Natural killer cell (primary cell): ENCODE data around the gene PNMA8B. TPM values are rescaled to one million over a fixed set of nuclear protein-coding genes. Genes with fewer than 3 reads are reported as not detected.

Source experiments
- ATAC-seq, 3 donors: fragments of 150-1000 bp in 2 of 3; fragments of 200-7000 bp in 1 of 3; cut with Tn5 transposase; 1 replicate in 1 of 3; 2 replicates in 2 of 3; pipeline ENCODE4 v1.10.0; 2021; ENCODE audit warnings: mild to moderate bottlenecking in 2 of 3, moderate library complexity in 2 of 3
- DNase-seq, 2 donors: peaks; one replicate each; pipeline versions ENCODE4 v3.0.0 to v3.0.0-alpha.2; 2013 to 2021; ENCODE audit warnings: mixed read lengths in 1 of 2
- H3K27ac ChIP-seq: one replicate; pipeline ENCODE4 v1.5.1; 2013; ENCODE audit warnings: mild to moderate bottlenecking, low read length
- H3K27me3 ChIP-seq: one replicate; pipeline ENCODE4 v1.6.1; 2013; ENCODE audit warnings: low read length; ENCODE audit not compliant: control insufficient read depth, insufficient read depth
- H3K36me3 ChIP-seq: one replicate; pipeline ENCODE4 v1.6.1; 2013; ENCODE audit warnings: low read length; ENCODE audit not compliant: control insufficient read depth, insufficient read depth
- H3K4me1 ChIP-seq: one replicate; pipeline ENCODE4 v1.6.1; 2013; ENCODE audit warnings: low read length; ENCODE audit not compliant: control insufficient read depth, insufficient read depth
- H3K4me3 ChIP-seq: one replicate; pipeline ENCODE4 v1.5.1; 2013; ENCODE audit warnings: low read length
- H3K9me3 ChIP-seq: one replicate; pipeline ENCODE4 v1.6.1; 2013; ENCODE audit warnings: low read length; ENCODE audit not compliant: control insufficient read depth, insufficient read depth
- H3K27ac Mint-ChIP-seq, 2 donors: one replicate each; pipeline ENCODE4 v1.8.0; 2022; ENCODE audit warnings: mild to moderate bottlenecking in 2 of 2, mixed read lengths in 2 of 2, moderate library complexity in 1 of 2
- H3K27me3 Mint-ChIP-seq, 2 donors: one replicate each; pipeline ENCODE4 v1.8.0; 2022; ENCODE audit warnings: low read depth in 2 of 2, mixed read lengths in 2 of 2
- H3K36me3 Mint-ChIP-seq: one replicate; pipeline ENCODE4 v1.8.0; 2022; ENCODE audit warnings: mixed read lengths
- H3K4me1 Mint-ChIP-seq, 2 donors: one replicate each; pipeline ENCODE4 v1.8.0; 2022; ENCODE audit warnings: mixed read lengths in 2 of 2
- H3K4me3 Mint-ChIP-seq: one replicate; pipeline ENCODE4 v1.8.0; 2022; ENCODE audit warnings: mild to moderate bottlenecking, moderate library complexity, mixed read lengths
- H3K9me3 Mint-ChIP-seq, 2 donors: one replicate each; pipeline ENCODE4 v1.8.0; 2022; ENCODE audit warnings: mixed read lengths in 2 of 2
- WGBS: methylation state at CpG from one replicate; pipeline ENCODE4 v1.1.7; 2013; ENCODE audit warnings: missing lambda C conversion rate; ENCODE audit not compliant: insufficient coverage; 5-methylcytosine and 5-hydroxymethylcytosine counted together
- intact Hi-C: fragments of 100-400 bp; cut with micrococcal nuclease; formaldehyde crosslinking; loops from one replicate; pipeline ENCODE4 v1.14.2; 2022
- total RNA-seq, 4 donors: library from RNA; stranded (reverse); fragments of 120-200 nt in 1 of 4; gene quantifications; one replicate each; pipeline versions ENCODE4 v1.2.3 to v1.2.4, GENCODE V29; 2013 to 2022
- TF ChIP-seq, protein P1 (sequence below): fragments of 200-600 bp; IDR thresholded peaks from one replicate; pipeline ENCODE4 v1.8.0; 2022; ENCODE audit warnings: antibody characterized with exemption

PNMA8B gene
- total RNA-seq, 3 donors from 2014 or later (not counting 1 experiment from before 2014, with no cell fraction given) = 0.08 to 0.09 TPM; not detected in 1

DNA sequence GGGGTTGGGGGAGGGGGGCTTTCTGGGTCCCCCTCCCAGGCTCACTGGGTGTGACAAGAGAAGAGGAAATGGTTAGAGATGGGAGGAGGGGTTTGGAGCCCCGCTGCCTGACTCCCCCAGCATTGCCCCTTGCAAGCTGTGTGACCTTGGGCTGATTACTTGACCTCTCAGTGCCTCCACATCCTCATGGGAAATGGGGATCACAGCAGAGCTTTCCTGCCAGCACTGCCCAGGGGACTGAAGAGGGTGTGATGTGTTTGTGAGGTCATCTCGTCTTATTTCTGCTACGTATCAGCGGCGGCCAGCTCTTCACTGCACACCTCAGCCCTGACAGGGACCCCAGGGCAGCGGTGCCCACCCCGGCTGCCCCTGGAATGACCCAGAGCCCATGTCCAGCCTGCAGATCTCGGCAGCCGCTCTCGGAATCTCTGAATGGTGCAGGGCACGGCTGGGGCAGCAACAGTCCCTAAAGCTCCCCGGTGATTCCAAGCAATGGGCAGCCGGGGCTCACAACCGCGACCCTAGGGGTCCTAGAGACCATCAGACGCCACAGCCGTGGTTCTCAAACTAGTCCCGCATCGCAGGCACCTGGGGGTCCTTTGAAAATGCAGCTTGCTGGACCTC lies 8.4 kb downstream of the PNMA8B start:
- H3K9me3 Mint-ChIP-seq = no peaks in the 10 kb centered on the region
- H3K36me3 Mint-ChIP-seq = no peaks in the 10 kb centered on the region
- H3K4me3 ChIP-seq = no peak overlapping the region
- H3K27me3 ChIP-seq = peaks cover 43% of the 10 kb centered on the region
- intact Hi-C loops = loop anchor here (1.0 kb wide), 4 partner anchors 92 to 458 kb away; no protein-coding TSS in a partner anchor
- no peaks in the 10 kb centered on the region for H3K36me3 ChIP-seq
- no peak overlapping the region for H3K27ac ChIP-seq
- no peak for ATAC-seq
- no peaks in the 10 kb centered on the region for H3K9me3 ChIP-seq
- WGBS = 19% methylated on average over 19 of the region's 19 CpGs
- TF ChIP-seq, protein P1, sequence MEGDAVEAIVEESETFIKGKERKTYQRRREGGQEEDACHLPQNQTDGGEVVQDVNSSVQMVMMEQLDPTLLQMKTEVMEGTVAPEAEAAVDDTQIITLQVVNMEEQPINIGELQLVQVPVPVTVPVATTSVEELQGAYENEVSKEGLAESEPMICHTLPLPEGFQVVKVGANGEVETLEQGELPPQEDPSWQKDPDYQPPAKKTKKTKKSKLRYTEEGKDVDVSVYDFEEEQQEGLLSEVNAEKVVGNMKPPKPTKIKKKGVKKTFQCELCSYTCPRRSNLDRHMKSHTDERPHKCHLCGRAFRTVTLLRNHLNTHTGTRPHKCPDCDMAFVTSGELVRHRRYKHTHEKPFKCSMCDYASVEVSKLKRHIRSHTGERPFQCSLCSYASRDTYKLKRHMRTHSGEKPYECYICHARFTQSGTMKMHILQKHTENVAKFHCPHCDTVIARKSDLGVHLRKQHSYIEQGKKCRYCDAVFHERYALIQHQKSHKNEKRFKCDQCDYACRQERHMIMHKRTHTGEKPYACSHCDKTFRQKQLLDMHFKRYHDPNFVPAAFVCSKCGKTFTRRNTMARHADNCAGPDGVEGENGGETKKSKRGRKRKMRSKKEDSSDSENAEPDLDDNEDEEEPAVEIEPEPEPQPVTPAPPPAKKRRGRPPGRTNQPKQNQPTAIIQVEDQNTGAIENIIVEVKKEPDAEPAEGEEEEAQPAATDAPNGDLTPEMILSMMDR = no peak
- no peak for DNase-seq
- no peak overlapping the region for H3K27ac Mint-ChIP-seq
- peaks cover 19% of the 10 kb centered on the region for H3K4me1 ChIP-seq
- H3K27me3 Mint-ChIP-seq = peaks cover 61 to 67% of the 10 kb centered on the region in 2 donors
- H3K4me1 Mint-ChIP-seq = peaks cover 0 to 9% of the 10 kb centered on the region in 2 donors
- H3K4me3 Mint-ChIP-seq = no peak overlapping the region

DNA sequence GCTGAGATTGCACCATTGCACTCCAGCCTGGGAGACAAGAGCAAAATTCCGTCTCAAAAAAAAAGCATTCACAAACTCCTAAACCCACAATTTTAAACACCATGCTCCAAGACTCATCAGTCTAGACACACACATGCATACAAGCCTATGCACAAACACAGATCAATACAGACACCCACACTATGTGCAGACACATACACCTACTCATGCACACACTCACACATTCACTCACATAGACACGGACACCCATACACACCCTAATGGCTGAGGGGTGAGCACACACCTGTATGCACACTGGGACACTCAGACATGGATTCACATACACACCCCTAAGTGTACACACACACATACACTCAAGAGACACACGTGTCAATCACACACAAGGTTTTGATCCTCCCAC lies 9.3 kb downstream of the PNMA8B start:
- H3K36me3 ChIP-seq = no peaks in the 10 kb centered on the region

DNA sequence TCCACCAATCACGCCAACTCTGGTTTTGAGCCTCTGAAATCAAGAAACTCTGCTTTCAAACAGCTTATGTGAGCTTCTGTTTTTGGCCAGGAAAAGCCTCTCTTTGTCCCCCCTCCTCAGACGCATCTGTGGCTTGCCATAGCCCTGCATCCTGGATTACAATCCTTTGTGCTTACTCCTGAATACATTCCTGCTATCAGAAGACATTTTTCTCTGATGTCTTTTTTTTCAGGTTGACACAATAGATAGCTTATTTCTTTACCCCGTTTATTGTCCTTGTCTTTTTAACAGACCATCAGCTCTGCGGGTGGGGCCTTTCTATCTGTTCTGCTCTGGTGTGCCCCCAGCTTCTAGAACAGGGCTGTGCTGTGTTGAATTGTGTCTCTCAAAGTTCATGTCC lies 11.0 kb downstream of the PNMA8B start:
- ATAC-seq (no peak), DNase-seq (no peak)
- WGBS = 67% methylated on average over 4 of the region's 4 CpGs
- Histone ChIP-seq H3K9me3 (no peaks in the 10 kb centered on the region), H3K4me1 (peaks cover 13% of the 10 kb centered on the region), H3K27me3 (peaks cover 25% of the 10 kb centered on the region), H3K27ac (no peak overlapping the region), H3K4me3 (no peak overlapping the region), H3K36me3 (no peaks in the 10 kb centered on the region)
- Mint-ChIP-seq H3K27ac (no peak overlapping the region), H3K27me3 (peaks cover 42 to 64% of the 10 kb centered on the region in 2 donors), H3K4me1 (peaks cover 0 to 9% of the 10 kb centered on the region in 2 donors), H3K4me3 (no peak overlapping the region), H3K36me3 (no peaks in the 10 kb centered on the region), H3K9me3 (no peaks in the 10 kb centered on the region)
- intact Hi-C loops = no loop called here
- TF ChIP-seq, protein P1 = no peak

More for the DNA sequence above, 9.3 kb downstream of the PNMA8B start:
- Mint-ChIP-seq H3K9me3 (no peaks in the 10 kb centered on the region), H3K36me3 (no peaks in the 10 kb centered on the region), H3K4me3 (no peak overlapping the region), H3K27ac (no peak overlapping the region), H3K27me3 (peaks cover 54 to 70% of the 10 kb centered on the region in 2 donors), H3K4me1 (peaks cover 0 to 9% of the 10 kb centered on the region in 2 donors)
- intact Hi-C loops = no loop called here
- DNase-seq (no peak), ATAC-seq (peak in 1 of 3 donors; percentile 25)
- Histone ChIP-seq H3K27me3 (peaks cover 36% of the 10 kb centered on the region), H3K27ac (no peak overlapping the region), H3K4me3 (no peak overlapping the region), H3K9me3 (no peaks in the 10 kb centered on the region), H3K4me1 (peaks cover 19% of the 10 kb centered on the region)
- TF ChIP-seq, protein P1 = no peak
- 83% methylated on average over 3 of the region's 3 CpGs for WGBS

DNA sequence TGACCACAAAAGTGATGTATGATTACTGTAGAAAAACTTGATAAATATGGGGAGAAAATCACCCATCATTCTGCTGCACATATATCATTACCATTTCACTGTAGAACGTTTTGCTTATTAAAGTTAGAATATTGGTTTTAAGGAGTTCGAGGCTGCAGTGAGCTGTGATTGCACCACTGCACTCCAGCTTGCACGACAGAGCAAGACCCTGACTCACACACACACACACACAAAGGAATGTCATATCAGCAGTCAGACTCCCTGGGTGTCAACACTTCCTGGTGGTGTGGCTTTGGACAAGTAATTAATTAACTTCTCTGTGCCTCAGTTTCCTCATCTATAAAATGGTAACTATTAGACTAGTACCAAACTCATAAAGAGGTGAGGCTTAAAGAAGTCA lies 13.0 kb downstream of the PNMA8B start:
- ATAC-seq = no peak
- Mint-ChIP-seq H3K36me3 (no peaks in the 10 kb centered on the region), H3K27ac (no peak overlapping the region), H3K27me3 (peaks cover 35 to 53% of the 10 kb centered on the region in 2 donors), H3K4me3 (no peak overlapping the region), H3K9me3 (no peaks in the 10 kb centered on the region), H3K4me1 (no peaks in the 10 kb centered on the region)
- no peak for DNase-seq
- Histone ChIP-seq H3K27me3 (peaks cover 9% of the 10 kb centered on the region), H3K4me1 (peaks cover 4% of the 10 kb centered on the region), H3K36me3 (no peaks in the 10 kb centered on the region), H3K9me3 (no peaks in the 10 kb centered on the region), H3K27ac (no peak overlapping the region), H3K4me3 (no peak overlapping the region)
- WGBS = no CpG with 5 or more reads among the region's 3 CpGs
- TF ChIP-seq, protein P1 = no peak
- intact Hi-C loops = no loop called here
